Sigmoid colon (tissue), 7 donors: ENCODE measurements around the gene TPO. TPM values are rescaled to one million over a fixed set of nuclear protein-coding genes. Genes with fewer than 3 reads are reported as not detected.
A peak's percentile ranks its signal among the peaks of the same experiment; 100 is the strongest.

Experiments used
- DNase-seq: peaks from one replicate; pipeline ENCODE4 v3.0.0-alpha.2; 2019
- H3K27ac ChIP-seq, 4 donors: fragments of 200-600 bp; sonication (generic); one replicate each; pipeline ENCODE4 v1.5.1; 2016 to 2019; ENCODE audit warnings: mild to moderate bottlenecking in 1 of 4
- H3K27me3 ChIP-seq, 3 donors: fragments of 200-600 bp; sonication (generic); one replicate each; pipeline ENCODE4 v1.5.1; 2019; ENCODE audit warnings: mild to moderate bottlenecking in 1 of 3
- H3K36me3 ChIP-seq, 4 donors: fragments of 200-600 bp; sonication (generic); one replicate each; pipeline ENCODE4 v1.5.1; 2016 to 2019
- H3K4me1 ChIP-seq, 4 donors: fragments of 200-600 bp; sonication (generic); one replicate each; pipeline ENCODE4 v1.5.1; 2017 to 2019
- H3K4me3 ChIP-seq, 4 donors: fragments of 200-600 bp; sonication (generic); one replicate each; pipeline ENCODE4 v1.5.1; 2017 to 2019; ENCODE audit warnings: mild to moderate bottlenecking in 2 of 4, moderate library complexity in 1 of 4
- H3K9me3 ChIP-seq, 4 donors: fragments of 200-600 bp in 3 of 4; sonication (generic) in 3 of 4; one replicate each; pipeline versions ENCODE4 v1.5.1 to v1.6.1; 2013 to 2019
- EP300 ChIP-seq, 4 donors: sonication (generic); formaldehyde crosslinking; IDR thresholded peaks; one replicate each; pipeline ENCODE4 v1.6.1; 2017; ENCODE audit warnings: antibody characterized with exemption in 4 of 4
- POLR2A ChIP-seq, 2 donors: fragments of 450-650 bp; IDR thresholded peaks; one replicate each; pipeline ENCODE4 v1.6.1; 2016; ENCODE audit warnings: antibody characterized with exemption in 2 of 2, mild to moderate bottlenecking in 2 of 2, moderate library complexity in 2 of 2
- POLR2AphosphoS5 ChIP-seq, 4 donors: sonication (generic); formaldehyde crosslinking; IDR thresholded peaks; one replicate each; pipeline ENCODE4 v1.6.1; 2017; ENCODE audit warnings: antibody characterized with exemption in 4 of 4
- WGBS, 2 donors: extraction: QIAGEN DNeasy Blood & Tissue Kit; methylation state at CpG; one replicate each; pipeline ENCODE4 v1.1.7; 2013; 5-methylcytosine and 5-hydroxymethylcytosine counted together
- intact Hi-C: fragments of 100-400 bp; cut with DNase I; formaldehyde crosslinking; loops from one replicate; pipeline ENCODE4 v1.15.1; 2023
- polyA plus RNA-seq, 3 donors: library from polyadenylated mRNA; stranded (reverse); fragments of 200-250 nt; gene quantifications; one replicate each; pipeline ENCODE4 v1.2.3, GENCODE V29; 2013
- total RNA-seq, 4 donors: library from RNA; depleted of rRNA; stranded (reverse); fragments of >200 nt; gene quantifications; one replicate each; pipeline ENCODE4 v1.1.0, GENCODE V29; 2016
- TF ChIP-seq, protein P1 (sequence below), 4 experiments: fragments of 450-650 bp in 3 of 4; fragments of 200-600 bp in 1 of 4; IDR thresholded peaks; one replicate each; pipeline ENCODE4 v1.5.1; 2016 to 2019; ENCODE audit warnings: antibody characterized with exemption in 4 of 4, mild to moderate bottlenecking in 3 of 4, moderate library complexity in 2 of 4
- donor health status: healthy with polysubstance abuse.
- donor health status: Bipolar disorder and iron deficiency.
- donor health status: healthy.

TPO gene
- total and polyA plus RNA-seq, 7 donors = 0.60 to 18.8 (median 3.5) TPM

DNA sequence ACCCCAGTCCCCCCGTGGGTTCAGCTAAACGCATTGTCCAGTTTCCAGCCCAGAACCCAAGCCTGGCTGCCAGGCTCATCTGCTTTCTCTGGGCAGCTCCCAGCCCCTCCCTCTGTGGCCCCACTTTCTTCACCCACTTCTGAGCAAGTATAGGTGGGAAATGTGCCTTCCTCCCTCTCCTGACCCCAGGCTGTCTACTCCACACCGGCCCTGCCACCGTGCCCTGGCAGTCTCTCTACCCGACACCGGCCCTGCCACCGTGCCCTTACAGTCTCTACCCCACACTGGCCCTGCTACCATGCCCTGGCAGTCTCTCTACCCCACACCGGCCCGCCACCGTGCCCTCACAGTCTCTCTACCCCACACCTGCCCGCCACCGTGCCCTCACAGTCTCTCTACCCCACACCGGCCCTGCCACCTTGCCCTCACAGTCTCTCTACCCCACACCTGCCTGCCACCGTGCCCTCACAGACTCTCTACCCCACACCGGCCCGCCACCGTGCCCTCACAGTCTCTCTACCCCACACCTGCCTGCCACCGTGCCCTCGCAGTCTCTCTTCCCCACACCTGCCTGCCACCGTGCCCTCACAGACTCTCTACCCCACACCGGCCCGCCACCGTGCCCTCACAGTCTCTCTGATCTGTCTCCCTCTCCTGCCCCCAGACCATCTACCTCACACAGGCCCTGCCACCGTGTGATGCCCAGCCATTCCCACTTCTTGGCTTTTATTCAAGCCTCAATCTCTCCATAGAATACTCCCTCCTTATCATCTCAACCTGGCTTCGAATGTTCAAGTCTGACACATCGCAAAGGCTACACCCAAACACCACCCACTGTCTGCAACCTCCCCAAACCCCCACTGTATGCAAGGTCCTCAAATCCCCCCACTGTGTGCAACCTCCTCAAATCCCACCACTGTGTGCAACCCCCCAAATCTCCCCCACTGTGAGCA lies 108.9 kb downstream of the TPO start:
- Histone ChIP-seq H3K27ac (no peak overlapping the region), H3K9me3 (no peaks in the 10 kb centered on the region), H3K4me3 (no peak overlapping the region), H3K27me3 (peaks cover 0 to 5% (median 0%) of the 10 kb centered on the region in 3 donors), H3K36me3 (no peaks in the 10 kb centered on the region), H3K4me1 (no peaks in the 10 kb centered on the region)
- no peak for TF ChIP-seq POLR2A (IDR thresholded peaks at IDR 0.05)
- TF ChIP-seq, protein P1, sequence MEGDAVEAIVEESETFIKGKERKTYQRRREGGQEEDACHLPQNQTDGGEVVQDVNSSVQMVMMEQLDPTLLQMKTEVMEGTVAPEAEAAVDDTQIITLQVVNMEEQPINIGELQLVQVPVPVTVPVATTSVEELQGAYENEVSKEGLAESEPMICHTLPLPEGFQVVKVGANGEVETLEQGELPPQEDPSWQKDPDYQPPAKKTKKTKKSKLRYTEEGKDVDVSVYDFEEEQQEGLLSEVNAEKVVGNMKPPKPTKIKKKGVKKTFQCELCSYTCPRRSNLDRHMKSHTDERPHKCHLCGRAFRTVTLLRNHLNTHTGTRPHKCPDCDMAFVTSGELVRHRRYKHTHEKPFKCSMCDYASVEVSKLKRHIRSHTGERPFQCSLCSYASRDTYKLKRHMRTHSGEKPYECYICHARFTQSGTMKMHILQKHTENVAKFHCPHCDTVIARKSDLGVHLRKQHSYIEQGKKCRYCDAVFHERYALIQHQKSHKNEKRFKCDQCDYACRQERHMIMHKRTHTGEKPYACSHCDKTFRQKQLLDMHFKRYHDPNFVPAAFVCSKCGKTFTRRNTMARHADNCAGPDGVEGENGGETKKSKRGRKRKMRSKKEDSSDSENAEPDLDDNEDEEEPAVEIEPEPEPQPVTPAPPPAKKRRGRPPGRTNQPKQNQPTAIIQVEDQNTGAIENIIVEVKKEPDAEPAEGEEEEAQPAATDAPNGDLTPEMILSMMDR (IDR thresholded peaks at IDR 0.05) = no peak
- TF ChIP-seq EP300 (IDR thresholded peaks at IDR 0.05) = no peak
- TF ChIP-seq POLR2AphosphoS5 (IDR thresholded peaks at IDR 0.05) = no peak
- WGBS, 2 donors = 85 to 88% methylated on average over 26 of the region's 26 CpGs
- DNase-seq = peak; percentile 28
- intact Hi-C loops = no loop called here

DNA sequence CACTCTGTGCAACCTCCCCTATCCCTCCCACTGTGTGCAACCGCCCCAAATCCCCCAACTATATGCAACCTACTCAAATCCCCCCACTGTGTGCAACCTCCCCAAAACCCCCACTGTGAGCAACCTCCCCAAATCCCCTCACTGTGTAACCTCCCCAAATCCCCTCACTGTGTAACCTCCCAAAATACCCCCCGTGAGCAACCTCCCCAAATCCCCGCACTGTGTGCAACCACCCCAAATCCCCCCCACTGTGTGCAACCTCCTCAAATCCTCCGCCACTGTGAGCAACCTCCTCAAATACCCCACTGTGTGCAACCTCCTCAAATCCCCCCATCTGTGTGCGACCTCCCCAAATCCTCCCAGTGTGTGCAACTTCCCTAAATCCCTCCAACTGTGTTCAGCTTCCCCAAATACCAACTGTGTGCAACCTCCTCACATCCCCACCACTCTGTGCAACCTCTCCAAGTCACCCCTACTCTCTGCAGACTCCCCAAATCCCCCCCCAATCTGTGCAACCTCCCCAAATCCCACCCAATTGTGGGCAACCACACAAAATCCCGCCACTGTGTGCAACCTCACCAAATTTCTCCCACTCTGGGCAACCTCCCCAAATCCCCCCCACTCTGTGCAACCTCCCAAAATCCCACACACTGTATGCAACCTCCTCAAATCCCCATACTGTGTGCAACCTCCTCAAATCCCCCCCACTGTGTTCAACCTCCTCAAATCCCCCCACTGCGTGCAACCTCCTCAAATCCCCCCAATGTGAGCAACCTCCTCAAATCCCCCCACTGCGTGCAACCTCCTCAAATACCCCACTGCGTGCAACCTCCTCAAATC lies 114.1 kb downstream of the TPO start:
- no peaks in the 10 kb centered on the region for H3K4me1 ChIP-seq
- H3K27me3 ChIP-seq = peaks cover 0 to 8% (median 5%) of the 10 kb centered on the region in 3 donors
- no peak overlapping the region for H3K27ac ChIP-seq
- DNase-seq = peak; percentile 19
- H3K36me3 ChIP-seq = no peaks in the 10 kb centered on the region
- WGBS, 2 donors = 83 to 85% methylated on average over 9 of the region's 9 CpGs
- intact Hi-C loops = no loop called here
- H3K9me3 ChIP-seq = no peaks in the 10 kb centered on the region
- H3K4me3 ChIP-seq = no peak overlapping the region
- TF ChIP-seq EP300 (IDR thresholded peaks at IDR 0.05) (no peak), POLR2A (IDR thresholded peaks at IDR 0.05) (no peak), POLR2AphosphoS5 (IDR thresholded peaks at IDR 0.05) (no peak)
- TF ChIP-seq, protein P1 (IDR thresholded peaks at IDR 0.05) = no peak

DNA sequence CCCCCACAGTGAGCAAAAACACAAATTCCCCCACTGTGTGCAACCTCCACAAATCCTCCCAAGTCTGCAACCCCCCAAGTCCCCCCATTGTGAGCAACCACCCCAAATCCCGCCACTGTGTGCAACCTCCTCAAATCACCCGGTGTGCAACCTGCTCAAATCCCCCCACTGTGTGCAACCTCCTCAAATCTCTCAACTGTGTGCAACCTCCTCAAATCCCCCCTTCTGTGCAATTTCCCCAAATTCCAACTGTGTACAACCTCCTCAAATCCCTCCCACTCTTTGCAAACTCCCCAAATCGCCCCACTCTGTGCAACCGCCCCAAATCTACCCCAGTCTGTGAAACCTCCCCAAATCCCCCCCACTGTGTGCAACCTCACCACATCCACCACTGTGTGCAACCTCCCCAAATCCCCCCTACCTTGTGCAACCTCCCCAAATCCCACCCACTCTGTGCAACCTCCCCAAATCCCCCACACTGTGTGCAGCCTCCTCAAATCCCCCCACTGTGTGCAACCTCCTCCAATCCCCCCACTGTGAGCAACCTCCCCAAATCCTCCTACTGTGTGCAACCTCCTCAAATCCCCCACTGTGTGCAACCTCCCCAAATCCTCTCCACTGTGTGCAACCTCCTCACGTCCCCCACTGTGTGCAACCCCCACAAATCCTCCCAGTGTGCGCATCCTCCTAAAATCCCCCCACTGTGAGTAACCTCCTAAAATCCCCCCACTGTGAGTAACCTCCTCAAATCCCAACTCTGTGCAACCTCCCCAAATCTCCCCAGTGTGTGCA lies 115.2 kb downstream of the TPO start:
- 78 to 79% methylated on average over 6 of the region's 6 CpGs for WGBS, 2 donors
- intact Hi-C loops = no loop called here
- no peaks in the 10 kb centered on the region for H3K36me3 ChIP-seq
- peaks cover 0 to 8% (median 5%) of the 10 kb centered on the region in 3 donors for H3K27me3 ChIP-seq
- TF ChIP-seq POLR2AphosphoS5 (IDR thresholded peaks at IDR 0.05) (no peak), EP300 (IDR thresholded peaks at IDR 0.05) (no peak), POLR2A (IDR thresholded peaks at IDR 0.05) (no peak)
- TF ChIP-seq, protein P1 (IDR thresholded peaks at IDR 0.05) = no peak
- no peak overlapping the region for H3K27ac ChIP-seq
- H3K4me3 ChIP-seq = no peak overlapping the region
- DNase-seq = no peak
- H3K9me3 ChIP-seq = no peaks in the 10 kb centered on the region
- H3K4me1 ChIP-seq = no peaks in the 10 kb centered on the region

DNA sequence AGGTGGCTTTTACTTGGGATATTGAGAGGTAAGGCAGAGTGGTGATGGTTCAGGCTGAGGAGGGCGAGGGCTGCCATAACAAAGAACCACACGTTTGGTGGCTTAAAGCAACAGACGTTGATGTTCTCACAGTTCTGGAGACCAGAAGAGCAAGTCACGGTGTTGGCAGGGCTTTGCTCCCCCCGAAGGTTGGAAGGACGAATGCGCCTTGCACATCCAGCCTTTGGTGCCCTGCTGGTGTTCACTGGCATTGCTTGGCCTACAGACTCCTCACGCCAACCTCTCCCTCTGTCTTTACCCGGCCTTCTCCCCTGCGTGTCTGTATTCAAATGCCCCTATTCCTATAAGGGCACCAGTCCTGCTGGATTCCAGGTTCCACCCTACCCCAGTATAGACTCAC lies 125.4 kb downstream of the TPO start:
- Histone ChIP-seq H3K9me3 (no peaks in the 10 kb centered on the region), H3K27me3 (peaks cover 0 to 7% (median 0%) of the 10 kb centered on the region in 3 donors), H3K4me1 (no peaks in the 10 kb centered on the region), H3K36me3 (no peaks in the 10 kb centered on the region), H3K4me3 (no peak overlapping the region), H3K27ac (no peak overlapping the region)
- intact Hi-C loops = no loop called here
- WGBS, 2 donors = 49 to 61% methylated on average over 10 of the region's 10 CpGs
- DNase-seq = no peak
- TF ChIP-seq POLR2A (IDR thresholded peaks at IDR 0.05) = no peak
- TF ChIP-seq, protein P1 (IDR thresholded peaks at IDR 0.05) = no peak
